ENCODE results near the gene HOTAIR.

The HOTAIR gene

DNA sequence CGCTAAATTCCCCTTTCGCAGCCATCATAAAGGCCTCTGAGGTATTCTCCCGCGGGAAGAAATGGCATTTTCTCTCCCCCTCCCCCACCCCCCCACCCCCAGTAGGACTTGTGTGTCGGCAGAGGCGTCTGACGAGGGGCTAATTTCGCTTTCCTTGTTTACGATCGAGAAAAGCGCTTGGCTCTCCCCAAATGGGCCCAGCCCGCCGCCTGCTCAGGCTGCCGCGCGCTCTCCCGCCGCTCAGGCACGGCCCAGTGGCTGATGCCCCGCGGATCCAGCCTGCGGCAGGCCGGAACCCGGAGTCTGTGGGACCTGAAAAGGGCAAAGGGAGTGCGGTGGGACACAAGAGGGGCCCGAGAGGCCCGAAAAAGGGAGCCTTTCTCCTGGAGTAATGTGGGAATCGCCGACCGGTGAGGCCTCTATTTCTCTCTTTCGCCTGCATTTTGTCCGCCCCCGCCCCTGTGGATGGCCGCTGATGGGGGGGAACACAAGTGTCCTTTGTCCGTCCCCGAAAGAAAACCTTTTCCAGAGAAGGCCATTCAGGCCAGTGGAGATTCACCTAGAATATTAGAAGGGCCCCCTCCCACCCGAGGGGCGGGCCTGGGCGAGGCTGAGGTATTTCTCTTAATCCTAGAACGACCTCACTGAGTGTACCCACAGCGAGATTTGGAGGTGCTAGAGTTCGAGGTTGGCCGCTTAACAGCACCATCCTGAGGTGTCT, 44.5 kb upstream of the HOTAIR start:
- Histone ChIP-seq H3K27me3 (ENCODE audit: control insufficient read depth in 3 of 3, insufficient read depth in 3 of 3, low read depth in 1 of 3, low read length in 3 of 3) (peaks cover 64 to 98% (median 98%) of the 10 kb centered on the region in 3 experiments), H2AFZ (ENCODE audit: low read length) (peak overlapping the region; percentile 85), H3K18ac (ENCODE audit: low read length) (peak overlapping the region; percentile 45), H3K27ac (replicated peaks; ENCODE audit: low read length) (no peak overlapping the region), H3K4me1 (ENCODE audit: control insufficient read depth in 2 of 2, insufficient read depth in 1 of 2, low read depth in 1 of 2, low read length in 2 of 2) (peaks cover 0 to 6% of the 10 kb centered on the region in 2 donors), H2BK12ac (ENCODE audit: low read length) (no peak overlapping the region), H3K9me3 (replicated peaks in 1 of 2; ENCODE audit: control insufficient read depth in 2 of 2, insufficient read depth in 1 of 2, low read depth in 1 of 2, low read length in 2 of 2) (peaks cover 0 to 6% of the 10 kb centered on the region in 2 donors), H3K23ac (ENCODE audit: low read depth, low read length, poor library complexity) (no peak overlapping the region), H2BK15ac (ENCODE audit: low read length) (no peak overlapping the region), H3K14ac (ENCODE audit: low read length) (no peak overlapping the region), H3K4ac (ENCODE audit: low read length) (no peak overlapping the region), H2BK120ac (ENCODE audit: low read depth, low read length) (no peak overlapping the region), H3K79me1 (ENCODE audit: low read depth, low read length) (no peaks in the 10 kb centered on the region), H2AK5ac (ENCODE audit: low read depth, low read length) (no peak overlapping the region), H3K36me3 (replicated peaks in 1 of 2; ENCODE audit: control insufficient read depth in 2 of 2, insufficient read depth in 2 of 2, low read length in 2 of 2) (no peaks in the 10 kb centered on the region), H3K9ac (ENCODE audit: low read depth, low read length, poor library complexity) (no peak overlapping the region), H4K91ac (ENCODE audit: low read depth, low read length, poor library complexity) (no peak overlapping the region), H3K4me3 (ENCODE audit: low read length in 2 of 2) (no peak overlapping the region), H2BK5ac (ENCODE audit: low read length) (no peak overlapping the region), H3K4me2 (ENCODE audit: insufficient read depth, low read length, poor library complexity, severe bottlenecking) (no peak overlapping the region), H4K8ac (ENCODE audit: low read depth, low read length) (no peak overlapping the region)
- no CpG with 5 or more reads among the region's 43 CpGs for WGBS, 2 donors (ENCODE audit: extremely low coverage in 2 of 2, insufficient read length in 2 of 2, insufficient replicate concordance in 1 of 2)
- no peak for DNase-seq (ENCODE audit: low spot score)

DNA sequence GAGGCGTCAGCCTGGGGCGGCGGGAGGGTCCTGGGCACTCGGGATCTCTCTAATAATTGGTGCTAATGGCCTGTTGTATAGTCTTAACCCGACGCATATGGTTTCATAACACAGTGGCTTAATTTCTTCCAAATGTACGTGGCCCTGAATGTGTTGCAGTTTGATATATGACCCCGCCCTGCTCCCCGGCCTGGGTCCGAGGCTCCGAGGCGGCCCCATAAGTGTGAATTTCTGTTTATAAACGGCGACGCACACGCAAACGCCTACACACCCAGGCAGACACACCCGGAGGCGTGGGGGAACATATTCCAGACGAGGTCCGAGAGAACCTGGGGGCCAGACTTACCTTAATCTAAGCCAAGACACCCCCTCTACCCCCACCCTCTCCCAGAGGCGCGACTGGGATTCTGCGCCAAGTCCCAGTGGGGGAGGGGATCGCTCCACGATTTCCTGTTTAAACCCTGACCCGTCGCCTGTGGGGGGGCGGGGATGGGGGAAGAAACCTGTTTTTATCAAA, 43.8 kb upstream of the HOTAIR start:
- H2BK5ac ChIP-seq (ENCODE audit: low read length), result no peak overlapping the region
- H3K9ac ChIP-seq (ENCODE audit: low read depth, low read length, poor library complexity), result no peak overlapping the region
- H3K79me1 ChIP-seq (ENCODE audit: low read depth, low read length), result no peaks in the 10 kb centered on the region
- no peak overlapping the region for H4K91ac ChIP-seq (ENCODE audit: low read depth, low read length, poor library complexity)
- no peak overlapping the region for H3K4ac ChIP-seq (ENCODE audit: low read length)
- no peak overlapping the region for H3K27ac ChIP-seq (replicated peaks; ENCODE audit: low read length)
- no peaks in the 10 kb centered on the region for H3K36me3 ChIP-seq (replicated peaks in 1 of 2; ENCODE audit: control insufficient read depth in 2 of 2, insufficient read depth in 2 of 2, low read length in 2 of 2)
- peaks cover 0 to 5% of the 10 kb centered on the region in 2 donors for H3K9me3 ChIP-seq (replicated peaks in 1 of 2; ENCODE audit: control insufficient read depth in 2 of 2, insufficient read depth in 1 of 2, low read depth in 1 of 2, low read length in 2 of 2)
- H2BK15ac ChIP-seq (ENCODE audit: low read length), result no peak overlapping the region
- no peak overlapping the region for H3K18ac ChIP-seq (ENCODE audit: low read length)
- no peak overlapping the region for H3K14ac ChIP-seq (ENCODE audit: low read length)
- H3K4me2 ChIP-seq (ENCODE audit: insufficient read depth, low read length, poor library complexity, severe bottlenecking), result peak overlapping the region; percentile 32
- no peak for DNase-seq (ENCODE audit: low spot score)
- no CpG with 5 or more reads among the region's 29 CpGs for WGBS, 2 donors (ENCODE audit: extremely low coverage in 2 of 2, insufficient read length in 2 of 2, insufficient replicate concordance in 1 of 2)
- H3K27me3 ChIP-seq (ENCODE audit: control insufficient read depth in 3 of 3, insufficient read depth in 3 of 3, low read depth in 1 of 3, low read length in 3 of 3), result peaks cover 63 to 98% (median 98%) of the 10 kb centered on the region in 3 experiments
- H2BK120ac ChIP-seq (ENCODE audit: low read depth, low read length), result no peak overlapping the region
- H3K4me3 ChIP-seq (ENCODE audit: low read length in 2 of 2), result peak overlapping the region in 1 of 2 donors; percentile 48
- H3K4me1 ChIP-seq (ENCODE audit: control insufficient read depth in 2 of 2, insufficient read depth in 1 of 2, low read depth in 1 of 2, low read length in 2 of 2), result peaks cover 0 to 6% of the 10 kb centered on the region in 2 donors
- no peak overlapping the region for H4K8ac ChIP-seq (ENCODE audit: low read depth, low read length)
- H3K23ac ChIP-seq (ENCODE audit: low read depth, low read length, poor library complexity), result no peak overlapping the region
- H2BK12ac ChIP-seq (ENCODE audit: low read length), result no peak overlapping the region
- H2AFZ ChIP-seq (ENCODE audit: low read length), result peak overlapping the region; percentile 96
- H2AK5ac ChIP-seq (ENCODE audit: low read depth, low read length), result peak overlapping the region; percentile 34

DNA sequence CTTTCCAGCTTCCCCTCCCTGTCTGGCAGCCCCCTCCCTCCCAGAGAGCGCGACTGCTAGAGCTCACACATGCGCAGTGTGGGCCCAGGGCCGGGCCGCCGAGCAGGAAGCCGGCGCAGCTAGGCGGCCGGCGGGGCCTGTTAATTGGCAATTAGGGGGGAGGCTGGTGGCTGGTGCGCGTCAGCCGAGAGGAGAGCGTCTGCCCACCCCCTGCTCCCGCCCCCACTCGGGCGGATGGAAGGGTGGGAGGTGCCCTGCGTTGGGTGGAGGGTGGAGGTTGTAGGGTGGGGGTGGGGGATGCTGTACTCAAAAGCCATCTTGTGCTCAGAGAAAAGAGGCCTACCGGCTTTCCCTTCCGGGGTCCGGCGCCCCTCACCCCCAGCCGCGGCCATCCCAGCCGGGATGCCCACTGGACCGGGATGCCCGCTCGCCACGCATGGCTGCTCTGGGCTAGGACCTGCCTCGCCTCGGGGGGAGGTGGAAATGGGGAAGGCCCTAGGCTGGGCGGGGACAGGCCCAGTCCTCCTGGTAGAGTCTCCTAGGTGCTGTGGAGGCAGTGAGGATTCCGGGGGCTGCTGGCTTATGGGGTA, 43.2 kb upstream of the HOTAIR start:
- H4K91ac ChIP-seq (ENCODE audit: low read depth, low read length, poor library complexity), result no peak overlapping the region
- no peaks in the 10 kb centered on the region for H3K79me1 ChIP-seq (ENCODE audit: low read depth, low read length)
- peak overlapping the region; percentile 62 for H3K23ac ChIP-seq (ENCODE audit: low read depth, low read length, poor library complexity)
- H2AFZ ChIP-seq (ENCODE audit: low read length), result peak overlapping the region; percentile 96
- peak overlapping the region; percentile 32 for H3K4me2 ChIP-seq (ENCODE audit: insufficient read depth, low read length, poor library complexity, severe bottlenecking)
- peak overlapping the region; percentile 48 to 66 for H3K4me3 ChIP-seq (ENCODE audit: low read length in 2 of 2)
- no peak overlapping the region for H2BK12ac ChIP-seq (ENCODE audit: low read length)
- H3K27ac ChIP-seq (replicated peaks; ENCODE audit: low read length), result no peak overlapping the region
- H2AK5ac ChIP-seq (ENCODE audit: low read depth, low read length), result peak overlapping the region; percentile 34
- H4K8ac ChIP-seq (ENCODE audit: low read depth, low read length), result no peak overlapping the region
- H3K18ac ChIP-seq (ENCODE audit: low read length), result no peak overlapping the region
- DNase-seq (ENCODE audit: low spot score), result no peak
- no peak overlapping the region for H2BK15ac ChIP-seq (ENCODE audit: low read length)
- peaks cover 0 to 6% of the 10 kb centered on the region in 2 donors for H3K4me1 ChIP-seq (ENCODE audit: control insufficient read depth in 2 of 2, insufficient read depth in 1 of 2, low read depth in 1 of 2, low read length in 2 of 2)
- no peak overlapping the region for H2BK5ac ChIP-seq (ENCODE audit: low read length)
- H3K27me3 ChIP-seq (ENCODE audit: control insufficient read depth in 3 of 3, insufficient read depth in 3 of 3, low read depth in 1 of 3, low read length in 3 of 3), result peaks cover 63 to 98% (median 98%) of the 10 kb centered on the region in 3 experiments
- no peak overlapping the region for H3K9ac ChIP-seq (ENCODE audit: low read depth, low read length, poor library complexity)
- no peak overlapping the region for H3K4ac ChIP-seq (ENCODE audit: low read length)
- no peak overlapping the region for H2BK120ac ChIP-seq (ENCODE audit: low read depth, low read length)
- H3K36me3 ChIP-seq (replicated peaks in 1 of 2; ENCODE audit: control insufficient read depth in 2 of 2, insufficient read depth in 2 of 2, low read length in 2 of 2), result no peaks in the 10 kb centered on the region
- H3K9me3 ChIP-seq (replicated peaks in 1 of 2; ENCODE audit: control insufficient read depth in 2 of 2, insufficient read depth in 1 of 2, low read depth in 1 of 2, low read length in 2 of 2), result peaks cover 0 to 5% of the 10 kb centered on the region in 2 donors
- H3K14ac ChIP-seq (ENCODE audit: low read length), result no peak overlapping the region
- WGBS, 2 donors (ENCODE audit: extremely low coverage in 2 of 2, insufficient read length in 2 of 2, insufficient replicate concordance in 1 of 2), result no CpG with 5 or more reads among the region's 34 CpGs
